Neural cell (in vitro differentiated cells): ENCODE results near the gene GPR141. TPM values are rescaled to one million over a fixed set of nuclear protein-coding genes. Genes with fewer than 3 reads are reported as not detected.

Experiments
- H2AFZ ChIP-seq: fragments of 200-600, 300-800 bp; sonication (generic), shearing (Covaris generic); 2 replicates; pipeline ENCODE4 v1.6.0; 2014; ENCODE audit warnings: low read depth, mild to moderate bottlenecking, antibody characterized with exemption, low read length, moderate library complexity
- H3F3A ChIP-seq: fragments of 200-600 bp; shearing (Covaris generic); 2 replicates; pipeline ENCODE4 v1.6.1; 2016; ENCODE audit warnings: mild to moderate bottlenecking, moderate library complexity, mixed read lengths, antibody characterized with exemption, low read length; ENCODE audit not compliant: insufficient read depth, poor library complexity, severe bottlenecking
- H3K27ac ChIP-seq: fragments of 200-600, 300-800 bp; sonication (generic), shearing (Covaris generic); 2 replicates; pipeline ENCODE4 v1.5.1; 2014; ENCODE audit warnings: mild to moderate bottlenecking, low read length, moderate library complexity
- H3K27me3 ChIP-seq: fragments of 300-800, 200-600 bp; sonication (generic), shearing (Covaris generic); 2 replicates; pipeline ENCODE4 v1.6.0; 2014; ENCODE audit warnings: mild to moderate bottlenecking, low read depth, low read length, moderate library complexity; ENCODE audit not compliant: insufficient read depth
- H3K36me3 ChIP-seq: fragments of 300-800, 200-600 bp; sonication (generic), shearing (Covaris generic); 2 replicates; pipeline ENCODE4 v1.5.1; 2014; ENCODE audit warnings: mild to moderate bottlenecking, antibody characterized with exemption, low read length, moderate library complexity; ENCODE audit not compliant: insufficient read depth
- H3K4me2 ChIP-seq: fragments of 300-800, 200-600 bp; sonication (generic), shearing (Covaris generic); 2 replicates; pipeline ENCODE4 v1.6.0; 2014; ENCODE audit warnings: mild to moderate bottlenecking, low read length
- H3K4me3 ChIP-seq: fragments of 300-800, 200-600 bp; sonication (generic), shearing (Covaris generic); 2 replicates; pipeline ENCODE4 v1.5.1; 2014; ENCODE audit warnings: mild to moderate bottlenecking, low read length, moderate library complexity
- H3K79me2 ChIP-seq: fragments of 200-600 bp; shearing (Covaris generic); replicated peaks from 2 replicates; pipeline ENCODE4 v1.6.0; 2014; ENCODE audit warnings: mild to moderate bottlenecking, low read length, moderate library complexity; ENCODE audit not compliant: insufficient read depth
- H3K9ac ChIP-seq: fragments of 300-800, 200-600 bp; sonication (generic), shearing (Covaris generic); 2 replicates; pipeline ENCODE4 v1.6.1; 2016; ENCODE audit warnings: mild to moderate bottlenecking, low read length, mixed read lengths
- H3K9me2 ChIP-seq: fragments of 200-600 bp; shearing (Covaris generic); 2 replicates; pipeline ENCODE4 v1.6.1; 2016; ENCODE audit warnings: mild to moderate bottlenecking, low read length, mixed read lengths; ENCODE audit not compliant: insufficient read depth
- H3K9me3 ChIP-seq: fragments of 200-600, 300-800 bp; sonication (generic), shearing (Covaris generic); 2 replicates; pipeline ENCODE4 v1.6.1; 2016; ENCODE audit warnings: mild to moderate bottlenecking, mixed run types, low read length, moderate library complexity, mixed read lengths
- H4K20me1 ChIP-seq: fragments of 200-600 bp; shearing (Covaris generic); 2 replicates; pipeline ENCODE4 v1.6.1; 2016; ENCODE audit warnings: mild to moderate bottlenecking, mixed run types; ENCODE audit not compliant: insufficient read depth
- CTCF ChIP-seq: fragments of 450-650 bp; IDR thresholded peaks from 2 replicates; pipeline ENCODE4 v1.5.1; 2014; ENCODE audit warnings: antibody characterized with exemption, mild to moderate bottlenecking, moderate library complexity; ENCODE audit not compliant: poor library complexity, severe bottlenecking
- EP300 ChIP-seq: fragments of 450-650 bp; conservative IDR thresholded peaks from 2 replicates; pipeline ENCODE4 v1.6.1; 2014; ENCODE audit warnings: antibody characterized with exemption, mild to moderate bottlenecking, moderate library complexity; ENCODE audit not compliant: poor library complexity, severe bottlenecking
- EZH2 ChIP-seq: fragments of 200-600, 300-800 bp; shearing (Covaris generic), sonication (generic); IDR thresholded peaks from 2 replicates; pipeline ENCODE4 v1.6.1; 2014; ENCODE audit warnings: antibody characterized with exemption, low read length, borderline replicate concordance, mild to moderate bottlenecking; ENCODE audit not compliant: insufficient read depth, poor library complexity, severe bottlenecking
- MXI1 ChIP-seq: fragments of 450-650 bp; conservative IDR thresholded peaks from 2 replicates; pipeline ENCODE4 v1.6.1; 2014; ENCODE audit warnings: antibody characterized with exemption, mild to moderate bottlenecking; ENCODE audit not compliant: poor library complexity, severe bottlenecking
- POLR2AphosphoS5 ChIP-seq: IDR thresholded peaks from 2 replicates; pipeline ENCODE4 v1.6.1; 2012
- RAD21 ChIP-seq: fragments of 450-650 bp; conservative IDR thresholded peaks from 2 replicates; pipeline ENCODE4 v1.6.1; 2014; ENCODE audit warnings: antibody characterized with exemption, mild to moderate bottlenecking, moderate library complexity
- SMC3 ChIP-seq: fragments of 450-650 bp; conservative IDR thresholded peaks from 2 replicates; pipeline ENCODE4 v1.6.1; 2014; ENCODE audit warnings: antibody characterized with exemption, mild to moderate bottlenecking, moderate library complexity; ENCODE audit not compliant: poor library complexity
- TAF1 ChIP-seq: IDR thresholded peaks from 2 replicates; pipeline ENCODE4 v1.6.1; 2012; ENCODE audit warnings: low read depth
- polyA minus RNA-seq: library from RNA; depleted of rRNA, polyadenylated mRNA; stranded (reverse); fragments of >200 nt; gene quantifications from 2 replicates; pipeline ENCODE4 v1.2.3, GENCODE V29; 2014
- polyA plus RNA-seq: library from polyadenylated mRNA; depleted of rRNA; stranded (reverse); fragments of >200 nt; gene quantifications from 2 replicates; pipeline ENCODE4 v1.2.3, GENCODE V29; 2014
- TF ChIP-seq, protein P1 (sequence below): IDR thresholded peaks from 2 replicates; pipeline ENCODE4 v1.6.1; 2012; ENCODE audit warnings: borderline replicate concordance

The GPR141 gene, protein sequence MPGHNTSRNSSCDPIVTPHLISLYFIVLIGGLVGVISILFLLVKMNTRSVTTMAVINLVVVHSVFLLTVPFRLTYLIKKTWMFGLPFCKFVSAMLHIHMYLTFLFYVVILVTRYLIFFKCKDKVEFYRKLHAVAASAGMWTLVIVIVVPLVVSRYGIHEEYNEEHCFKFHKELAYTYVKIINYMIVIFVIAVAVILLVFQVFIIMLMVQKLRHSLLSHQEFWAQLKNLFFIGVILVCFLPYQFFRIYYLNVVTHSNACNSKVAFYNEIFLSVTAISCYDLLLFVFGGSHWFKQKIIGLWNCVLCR
- polyA plus RNA-seq = not detected in 2 replicates
- not detected in 2 replicates for polyA minus RNA-seq

DNA sequence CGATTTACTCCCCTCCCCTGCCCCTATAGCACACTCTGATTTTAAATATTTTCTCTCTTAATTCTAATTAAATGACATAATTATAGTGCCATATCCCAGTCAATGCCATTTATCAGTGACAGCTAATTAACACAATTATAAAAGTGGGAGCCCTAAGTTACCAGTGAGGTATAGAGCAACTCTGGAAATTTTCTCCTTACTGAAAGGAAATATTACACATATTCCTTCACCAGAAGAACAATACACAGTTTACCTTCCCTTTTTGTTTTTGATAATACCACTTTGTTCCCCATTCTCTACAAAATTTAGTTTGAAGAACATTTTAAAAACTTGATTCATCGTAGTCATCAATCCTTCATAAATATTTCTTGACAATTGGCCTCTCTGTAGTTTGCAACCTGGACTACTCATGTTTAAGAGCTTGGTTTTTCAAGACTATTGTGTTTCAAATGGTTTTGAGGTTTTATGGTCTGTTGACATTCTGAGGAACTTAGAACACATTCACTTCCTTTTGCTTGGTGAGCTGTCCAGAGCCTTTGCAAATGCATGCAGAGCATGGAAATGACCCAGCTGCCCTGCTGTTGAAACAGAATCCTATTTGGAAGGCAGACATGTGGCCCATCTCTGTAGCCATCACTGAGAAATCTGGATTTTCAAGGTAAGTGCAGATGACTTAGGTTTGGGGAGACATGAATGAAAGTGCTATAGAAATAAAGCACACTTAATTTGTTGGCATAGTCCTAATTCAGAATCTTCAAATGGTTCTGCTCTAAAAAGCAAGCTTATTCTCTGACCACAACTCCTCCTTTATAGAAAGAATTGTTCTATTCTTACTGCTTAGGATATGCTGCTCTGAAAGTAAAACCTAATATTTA, at the start of gene GPR141:
Gene GPR141, plus strand, starts transcription at position 521 of the 875 bp plus-strand sequence. CDS start 56,628 bp downstream, outside the sequence.
- Histone ChIP-seq H3K9me3 (no peaks in the 10 kb centered on the region), H3K4me3 (no peak within 1 kb of the TSS), H4K20me1 (no peaks in the 10 kb centered on the region), H3K9ac (no peak within 1 kb of the TSS), H3K79me2 (no peaks in the 10 kb centered on the region), H3K27ac (no peak within 1 kb of the TSS), H3F3A (no peaks in the 10 kb centered on the region), H2AFZ (no peak within 1 kb of the TSS), H3K9me2 (no peaks in the 10 kb centered on the region), H3K36me3 (no peaks in the 10 kb centered on the region), H3K27me3 (no peaks in the 10 kb centered on the region), H3K4me2 (no peak within 1 kb of the TSS)
- TF ChIP-seq MXI1 (no peak), SMC3 (no peak), CTCF (no peak), POLR2AphosphoS5 (no peak), RAD21 (no peak), EP300 (no peak), TAF1 (no peak), EZH2 (no peak)
- TF ChIP-seq, protein P1, sequence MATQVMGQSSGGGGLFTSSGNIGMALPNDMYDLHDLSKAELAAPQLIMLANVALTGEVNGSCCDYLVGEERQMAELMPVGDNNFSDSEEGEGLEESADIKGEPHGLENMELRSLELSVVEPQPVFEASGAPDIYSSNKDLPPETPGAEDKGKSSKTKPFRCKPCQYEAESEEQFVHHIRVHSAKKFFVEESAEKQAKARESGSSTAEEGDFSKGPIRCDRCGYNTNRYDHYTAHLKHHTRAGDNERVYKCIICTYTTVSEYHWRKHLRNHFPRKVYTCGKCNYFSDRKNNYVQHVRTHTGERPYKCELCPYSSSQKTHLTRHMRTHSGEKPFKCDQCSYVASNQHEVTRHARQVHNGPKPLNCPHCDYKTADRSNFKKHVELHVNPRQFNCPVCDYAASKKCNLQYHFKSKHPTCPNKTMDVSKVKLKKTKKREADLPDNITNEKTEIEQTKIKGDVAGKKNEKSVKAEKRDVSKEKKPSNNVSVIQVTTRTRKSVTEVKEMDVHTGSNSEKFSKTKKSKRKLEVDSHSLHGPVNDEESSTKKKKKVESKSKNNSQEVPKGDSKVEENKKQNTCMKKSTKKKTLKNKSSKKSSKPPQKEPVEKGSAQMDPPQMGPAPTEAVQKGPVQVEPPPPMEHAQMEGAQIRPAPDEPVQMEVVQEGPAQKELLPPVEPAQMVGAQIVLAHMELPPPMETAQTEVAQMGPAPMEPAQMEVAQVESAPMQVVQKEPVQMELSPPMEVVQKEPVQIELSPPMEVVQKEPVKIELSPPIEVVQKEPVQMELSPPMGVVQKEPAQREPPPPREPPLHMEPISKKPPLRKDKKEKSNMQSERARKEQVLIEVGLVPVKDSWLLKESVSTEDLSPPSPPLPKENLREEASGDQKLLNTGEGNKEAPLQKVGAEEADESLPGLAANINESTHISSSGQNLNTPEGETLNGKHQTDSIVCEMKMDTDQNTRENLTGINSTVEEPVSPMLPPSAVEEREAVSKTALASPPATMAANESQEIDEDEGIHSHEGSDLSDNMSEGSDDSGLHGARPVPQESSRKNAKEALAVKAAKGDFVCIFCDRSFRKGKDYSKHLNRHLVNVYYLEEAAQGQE = no peak

GRCh38 chr7:37635346-37635745, 48.2 kb upstream of the GPR141 start:
- Histone ChIP-seq H3F3A (no peaks in the 10 kb centered on the region), H3K27ac (no peak overlapping the region), H3K36me3 (no peaks in the 10 kb centered on the region), H3K9me3 (peaks cover 4% of the 10 kb centered on the region), H3K27me3 (no peaks in the 10 kb centered on the region), H3K9ac (no peak overlapping the region), H3K4me3 (no peak overlapping the region), H3K9me2 (no peaks in the 10 kb centered on the region), H3K79me2 (no peaks in the 10 kb centered on the region), H3K4me2 (no peak overlapping the region), H2AFZ (no peak overlapping the region), H4K20me1 (no peaks in the 10 kb centered on the region)
- TF ChIP-seq, protein P1 = no peak
- TF ChIP-seq EZH2 (no peak), RAD21 (no peak), CTCF (no peak), SMC3 (no peak), MXI1 (no peak), EP300 (no peak), TAF1 (no peak), POLR2AphosphoS5 (no peak)
